ENCODE results near the gene FOXK1. TPM values are rescaled to one million over a fixed set of nuclear protein-coding genes. Genes with fewer than 3 reads are reported as not detected.

FOXK1 gene
- total RNA-seq, 4 donors from 2014 or later, result 28.0 to 59.9 (median 34.2) TPM

DNA sequence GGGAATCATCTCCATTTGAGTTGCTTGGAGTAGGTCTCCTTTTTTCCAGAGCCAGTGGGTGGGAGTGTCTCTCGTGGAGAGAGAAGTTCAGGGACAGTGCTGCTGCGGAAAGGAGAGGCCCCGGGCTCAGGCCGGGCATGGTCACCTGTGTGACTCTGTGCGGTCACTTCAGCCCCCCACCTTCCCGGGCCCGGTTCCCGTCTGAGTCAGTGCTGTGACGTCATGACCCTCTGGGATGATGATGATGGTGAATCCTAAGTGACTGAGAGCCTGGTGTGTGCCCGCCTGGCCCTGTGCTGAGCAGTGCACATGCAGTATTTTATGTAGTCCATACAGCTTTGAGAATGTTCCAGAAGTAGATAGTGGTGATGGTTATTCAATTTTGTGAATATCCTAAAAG lies 60.8 kb downstream of the FOXK1 start:
- peaks cover 31 to 84% (median 62%) of the 10 kb centered on the region in 4 donors for H3K4me1 ChIP-seq
- peaks cover 0 to 3% (median 0%) of the 10 kb centered on the region in 4 donors for H3K36me3 ChIP-seq
- in situ Hi-C loops (cut with MboI; ENCODE audit: low pct_ligation_motif_present in 1 of 4, low pct_unique_long_range_greater_than_20kb in 1 of 4, low sequenced_read_pairs in 3 of 4), result loop anchor here in 1 of 4 donors (10.0 kb wide), 1 partner anchor 58 kb away; the partner anchor contains the start of gene FOXK1
- intact Hi-C loops (cut with DNase I; ENCODE audit: low total_unique reads), result no loop called here
- no peaks in the 10 kb centered on the region for H3K27me3 ChIP-seq
- DNase-seq, result no peak
- WGBS, 2 donors (ENCODE audit: low coverage in 1 of 2), result 89% methylated on average over 10 of the region's 10 CpGs; no CpG with 5 or more reads in 1 of the 2 donors
- H3K9me3 ChIP-seq, result no peaks in the 10 kb centered on the region
- no peak overlapping the region for H3K4me3 ChIP-seq
- H3K27ac ChIP-seq, result peak overlapping the region; percentile 96 to 99 (median 98)
- TF ChIP-seq, protein P1, sequence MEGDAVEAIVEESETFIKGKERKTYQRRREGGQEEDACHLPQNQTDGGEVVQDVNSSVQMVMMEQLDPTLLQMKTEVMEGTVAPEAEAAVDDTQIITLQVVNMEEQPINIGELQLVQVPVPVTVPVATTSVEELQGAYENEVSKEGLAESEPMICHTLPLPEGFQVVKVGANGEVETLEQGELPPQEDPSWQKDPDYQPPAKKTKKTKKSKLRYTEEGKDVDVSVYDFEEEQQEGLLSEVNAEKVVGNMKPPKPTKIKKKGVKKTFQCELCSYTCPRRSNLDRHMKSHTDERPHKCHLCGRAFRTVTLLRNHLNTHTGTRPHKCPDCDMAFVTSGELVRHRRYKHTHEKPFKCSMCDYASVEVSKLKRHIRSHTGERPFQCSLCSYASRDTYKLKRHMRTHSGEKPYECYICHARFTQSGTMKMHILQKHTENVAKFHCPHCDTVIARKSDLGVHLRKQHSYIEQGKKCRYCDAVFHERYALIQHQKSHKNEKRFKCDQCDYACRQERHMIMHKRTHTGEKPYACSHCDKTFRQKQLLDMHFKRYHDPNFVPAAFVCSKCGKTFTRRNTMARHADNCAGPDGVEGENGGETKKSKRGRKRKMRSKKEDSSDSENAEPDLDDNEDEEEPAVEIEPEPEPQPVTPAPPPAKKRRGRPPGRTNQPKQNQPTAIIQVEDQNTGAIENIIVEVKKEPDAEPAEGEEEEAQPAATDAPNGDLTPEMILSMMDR (IDR thresholded peaks at IDR 0.05), result no peak
- no peak for TF ChIP-seq POLR2A (IDR thresholded peaks at IDR 0.05)
- TF ChIP-seq POLR2AphosphoS5 (IDR thresholded peaks at IDR 0.05), result no peak
- no peak for TF ChIP-seq EP300 (IDR thresholded peaks at IDR 0.05; ENCODE audit: low read depth)

DNA sequence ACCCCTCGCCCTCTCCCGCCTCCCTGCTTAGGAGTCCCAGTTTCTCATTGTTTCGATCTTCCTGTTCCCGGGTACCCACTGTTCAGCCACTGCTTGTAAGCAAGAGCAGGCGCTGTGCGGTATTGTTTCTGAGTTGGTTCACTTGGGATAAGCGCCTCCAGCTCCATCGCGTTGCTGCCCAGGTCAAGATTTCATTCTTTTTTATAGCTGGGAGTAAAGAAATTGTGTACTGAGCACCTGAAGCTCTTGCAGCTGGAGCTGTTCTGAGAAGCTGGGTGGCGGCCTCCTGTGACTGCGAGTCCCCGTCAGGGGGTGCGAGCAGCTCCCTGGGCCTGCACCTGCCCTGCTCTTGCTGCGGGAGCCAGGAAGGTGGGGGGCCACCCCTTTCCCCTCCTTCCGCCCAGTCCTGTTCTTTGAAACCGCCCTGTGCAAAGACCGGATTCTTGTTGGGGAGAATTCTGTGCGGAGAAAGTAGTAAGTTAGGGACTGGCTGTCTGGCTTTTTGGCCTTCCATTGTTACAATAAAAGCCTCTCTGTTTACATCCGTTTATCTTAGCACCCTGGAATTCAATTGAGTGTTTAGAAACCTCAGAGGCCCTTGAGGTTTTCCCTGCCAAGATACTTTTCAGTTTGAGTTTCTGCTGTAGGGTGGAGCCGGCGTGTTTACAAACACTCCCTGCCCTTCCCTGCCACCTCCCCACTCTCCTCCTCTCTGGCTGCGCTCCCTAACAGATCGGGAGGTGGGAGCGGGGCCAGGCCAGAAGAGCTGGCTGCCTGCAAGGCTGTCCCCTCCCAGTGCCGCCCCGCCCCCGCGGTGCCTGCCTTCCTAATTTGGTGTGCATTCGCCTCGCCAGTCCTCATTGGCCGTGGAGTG lies 62.5 kb downstream of the FOXK1 start:
- WGBS, 2 donors (ENCODE audit: low coverage in 1 of 2), result 11 to 23% methylated on average over 7 to 30 of the region's 31 CpGs
- H3K4me3 ChIP-seq, result peak overlapping the region in 3 of 4 donors; percentile 13 to 43 (median 21)
- H3K36me3 ChIP-seq, result peaks cover 0 to 3% (median 0%) of the 10 kb centered on the region in 4 donors
- H3K27ac ChIP-seq, result peak overlapping the region; percentile 96 to 99 (median 98)
- H3K9me3 ChIP-seq, result no peaks in the 10 kb centered on the region
- H3K27me3 ChIP-seq, result no peaks in the 10 kb centered on the region
- H3K4me1 ChIP-seq, result peaks cover 30 to 80% (median 59%) of the 10 kb centered on the region in 4 donors
- TF ChIP-seq POLR2AphosphoS5 (IDR thresholded peaks at IDR 0.05) (peak; percentile 78 to 85 (median 85)), EP300 (IDR thresholded peaks at IDR 0.05; ENCODE audit: low read depth) (peak; percentile 81), POLR2A (IDR thresholded peaks at IDR 0.05) (peak; percentile 21)
- TF ChIP-seq, protein P1 (IDR thresholded peaks at IDR 0.05), result no peak
- DNase-seq, result peak; percentile 98
- intact Hi-C loops (cut with DNase I; ENCODE audit: low total_unique reads), result loop anchor here (5.0 kb wide), 1 partner anchor 62 kb away; the partner anchor contains the start of gene FOXK1
- in situ Hi-C loops (cut with MboI; ENCODE audit: low pct_ligation_motif_present in 1 of 4, low pct_unique_long_range_greater_than_20kb in 1 of 4, low sequenced_read_pairs in 3 of 4), result loop anchor here in 1 of 4 donors (10.0 kb wide), 1 partner anchor 60 kb away; the partner anchor contains the start of gene FOXK1

DNA sequence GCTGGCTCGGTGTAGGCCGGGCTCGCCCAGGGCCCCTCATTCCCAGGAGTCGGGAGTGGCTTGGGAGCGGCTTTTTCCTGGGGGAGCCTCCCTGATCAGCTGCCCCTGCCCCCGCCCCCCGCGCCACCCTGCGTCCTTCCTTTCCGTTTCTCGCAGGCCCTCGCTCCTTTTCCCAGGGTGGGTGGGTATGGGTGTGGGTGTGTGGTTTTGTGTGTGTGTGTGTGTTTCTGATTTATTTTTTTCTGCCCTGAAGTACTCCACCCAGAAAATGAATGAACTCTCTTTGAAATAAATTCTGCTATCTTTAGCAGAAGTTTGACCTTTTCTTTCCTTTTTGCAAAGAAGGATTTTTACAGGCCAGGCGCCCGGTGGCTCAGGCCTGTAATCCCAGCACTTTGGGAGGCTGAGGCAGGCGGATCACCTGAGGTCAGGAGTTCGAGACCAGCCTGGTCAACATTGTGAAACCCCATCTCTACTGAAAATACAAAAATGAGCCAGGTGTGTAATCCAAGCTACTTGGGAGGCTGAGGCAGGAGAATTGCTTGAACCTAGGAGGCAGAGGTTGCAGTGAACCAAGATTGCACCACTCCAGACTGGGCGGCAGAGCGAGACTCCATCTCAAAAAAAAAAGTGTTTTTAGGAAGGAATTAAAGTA lies 63.3 kb downstream of the FOXK1 start:
- 5 to 8% methylated on average over 4 to 16 of the region's 18 CpGs for WGBS, 2 donors (ENCODE audit: low coverage in 1 of 2)
- TF ChIP-seq, protein P1 (IDR thresholded peaks at IDR 0.05), result no peak
- TF ChIP-seq EP300 (IDR thresholded peaks at IDR 0.05; ENCODE audit: low read depth), result no peak
- TF ChIP-seq POLR2A (IDR thresholded peaks at IDR 0.05), result no peak
- H3K9me3 ChIP-seq, result no peaks in the 10 kb centered on the region
- peaks cover 0 to 3% (median 0%) of the 10 kb centered on the region in 4 donors for H3K36me3 ChIP-seq
- peak overlapping the region in 3 of 4 donors; percentile 17 to 43 (median 25) for H3K4me3 ChIP-seq
- H3K27ac ChIP-seq, result peak overlapping the region; percentile 96 to 99 (median 98)
- intact Hi-C loops (cut with DNase I; ENCODE audit: low total_unique reads) (loop anchor here (5.0 kb wide), 1 partner anchor 63 kb away; the partner anchor contains the start of gene FOXK1), in situ Hi-C loops (cut with MboI; ENCODE audit: low pct_ligation_motif_present in 1 of 4, low pct_unique_long_range_greater_than_20kb in 1 of 4, low sequenced_read_pairs in 3 of 4) (loop anchor here in 1 of 4 donors (10.0 kb wide), 1 partner anchor 61 kb away; the partner anchor contains the start of gene FOXK1)
- no peak for DNase-seq
- H3K4me1 ChIP-seq, result peaks cover 28 to 77% (median 59%) of the 10 kb centered on the region in 4 donors
- H3K27me3 ChIP-seq, result no peaks in the 10 kb centered on the region

All from transverse colon (tissue), 4 donors.